DLD1 (cell line): ENCODE measurements around the gene TEX28.
"Not testable (repeated sequence)": the region's sequence is repeated elsewhere in the genome, so short reads cannot be mapped to it uniquely, and the experiment has no call there.

Source experiments
- in situ Hi-C: cut with HindIII; loops from 2 replicates; pipeline ENCODE4 v1.10.0; 2017; ENCODE audit warnings: low sequenced_read_pairs

Gene TEX28

GRCh38 chrX:154294791-154295574 is at the start of gene TEX28:
TEX28 (minus strand) TSS chrX:154295124; CDS start chrX:154292117, 3,007 bp downstream.
- in situ Hi-C loops: no loop called here

- in situ Hi-C loops: not testable (repeated sequence)
These were observed 48.7 kb upstream of the TEX28 start for GRCh38 chrX:154343620-154344019.

- in situ Hi-C loops: not testable (repeated sequence)
These were observed 48.1 kb upstream of the TEX28 start for GRCh38 chrX:154343063-154343462.

- in situ Hi-C loops: not testable (repeated sequence)
These were observed 46.7 kb upstream of the TEX28 start for GRCh38 chrX:154341399-154342298.

GRCh38 chrX:154334496-154334895 is 39.6 kb upstream of the TEX28 start:
- in situ Hi-C loops: no loop called here

- in situ Hi-C loops: no loop called here
These were observed 38.9 kb upstream of the TEX28 start for GRCh38 chrX:154333837-154334271.

GRCh38 chrX:154333116-154333515 is 38.2 kb upstream of the TEX28 start:
- in situ Hi-C loops: no loop called here

GRCh38 chrX:154332561-154332960 is 37.6 kb upstream of the TEX28 start:
- in situ Hi-C loops: no loop called here

GRCh38 chrX:154329294-154329693 is 34.4 kb upstream of the TEX28 start:
- in situ Hi-C loops: no loop called here

- in situ Hi-C loops: no loop called here
These were observed 33.7 kb upstream of the TEX28 start for GRCh38 chrX:154328646-154329045.

- in situ Hi-C loops: no loop called here
These were observed 32.3 kb upstream of the TEX28 start for GRCh38 chrX:154327038-154327820.

GRCh38 chrX:154325541-154325940 is 30.6 kb upstream of the TEX28 start:
- in situ Hi-C loops: no loop called here

- in situ Hi-C loops: no loop called here
These were observed 28.6 kb upstream of the TEX28 start for GRCh38 chrX:154323537-154323936.

GRCh38 chrX:154322890-154323289 is 28.0 kb upstream of the TEX28 start:
- in situ Hi-C loops: no loop called here

- in situ Hi-C loops: no loop called here
These were observed 26.7 kb upstream of the TEX28 start for GRCh38 chrX:154321594-154321993.

GRCh38 chrX:154321152-154321551 is 26.2 kb upstream of the TEX28 start:
- in situ Hi-C loops: no loop called here

- in situ Hi-C loops: no loop called here
These were observed 25.5 kb upstream of the TEX28 start for GRCh38 chrX:154320406-154320805.

- in situ Hi-C loops: no loop called here
These were observed 22.6 kb upstream of the TEX28 start for GRCh38 chrX:154317391-154317995.

- in situ Hi-C loops: no loop called here
These were observed 20.5 kb upstream of the TEX28 start for GRCh38 chrX:154315416-154315815.

- in situ Hi-C loops: no loop called here
These were observed 18.2 kb upstream of the TEX28 start for GRCh38 chrX:154313147-154313546.

- in situ Hi-C loops: no loop called here
These were observed 17.2 kb upstream of the TEX28 start for GRCh38 chrX:154312116-154312515.
